GM19455 (cell line): ENCODE results near the gene RNF8.
"Not testable (repeated sequence)": the region's sequence is repeated elsewhere in the genome, so short reads cannot be mapped to it uniquely, and the experiment has no call there.

ENCODE experiments used
- ATAC-seq: cut with Tn5 transposase; IDR thresholded peaks from one replicate; pipeline ENCODE4 v1.9.1; 2021; ENCODE audit not compliant: unreplicated experiment

Gene RNF8

DNA sequence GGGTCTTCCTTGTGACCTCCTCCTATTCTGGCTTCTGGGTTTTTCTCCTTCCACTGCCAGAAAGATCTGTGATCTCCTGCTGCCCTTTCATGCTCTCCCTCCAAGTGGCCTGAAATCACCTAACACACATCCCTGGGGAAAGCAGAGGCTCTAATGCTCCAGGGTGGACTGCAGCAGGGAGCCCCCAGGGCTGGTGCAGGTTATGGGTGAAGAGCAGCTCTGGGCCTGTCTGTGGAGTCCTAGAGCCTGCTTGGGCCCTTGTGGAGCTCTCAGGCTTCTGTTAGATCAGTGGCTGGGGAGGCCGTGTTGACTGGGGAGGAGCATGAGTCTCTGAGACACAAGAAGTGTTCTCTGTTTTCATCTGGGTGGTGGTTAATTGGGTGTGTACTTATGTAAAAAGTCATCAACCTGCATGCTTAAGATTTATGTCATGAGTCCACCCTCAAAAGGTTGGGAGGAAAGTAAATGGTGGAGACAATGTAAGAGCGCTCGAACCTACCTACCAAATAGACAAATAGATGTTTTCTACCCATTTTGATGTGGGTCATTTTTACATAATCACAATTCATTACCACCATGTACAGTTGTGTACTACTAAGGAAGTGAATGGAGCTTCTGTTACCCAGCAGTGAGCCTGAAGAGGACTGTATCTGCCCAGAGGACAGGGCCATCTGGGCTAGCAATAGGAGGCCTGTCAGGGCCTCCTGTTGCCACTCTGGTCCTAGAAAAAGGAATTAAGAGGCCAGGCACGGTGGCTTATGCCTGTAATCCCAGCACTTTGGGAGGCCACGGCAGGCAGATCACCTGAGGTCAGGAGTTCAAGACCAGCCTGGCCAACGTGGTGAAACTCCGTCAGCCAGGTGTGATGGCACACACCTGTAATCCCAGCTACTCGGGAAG is 32.0 kb upstream of the RNF8 start:
- no peak for ATAC-seq

DNA sequence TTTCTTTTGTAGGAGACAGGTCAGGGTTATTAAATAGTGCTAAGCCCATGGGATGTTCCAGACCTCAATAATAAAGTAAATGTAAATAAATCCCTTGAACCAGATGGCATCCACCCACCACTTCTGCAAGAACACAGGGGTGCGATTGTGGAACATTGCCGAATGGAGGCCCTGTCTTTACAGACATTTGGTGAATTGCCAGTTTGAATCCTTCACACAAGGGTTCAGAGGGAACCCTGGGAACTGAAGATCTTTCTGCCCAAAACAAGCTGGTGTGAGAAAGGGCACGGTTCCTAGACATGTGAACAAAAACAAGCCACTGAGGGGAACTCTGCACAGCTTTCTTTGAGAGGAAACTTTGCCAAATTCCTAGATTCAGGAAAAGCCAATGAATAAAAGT is 30.2 kb upstream of the RNF8 start:
- ATAC-seq = no peak

DNA sequence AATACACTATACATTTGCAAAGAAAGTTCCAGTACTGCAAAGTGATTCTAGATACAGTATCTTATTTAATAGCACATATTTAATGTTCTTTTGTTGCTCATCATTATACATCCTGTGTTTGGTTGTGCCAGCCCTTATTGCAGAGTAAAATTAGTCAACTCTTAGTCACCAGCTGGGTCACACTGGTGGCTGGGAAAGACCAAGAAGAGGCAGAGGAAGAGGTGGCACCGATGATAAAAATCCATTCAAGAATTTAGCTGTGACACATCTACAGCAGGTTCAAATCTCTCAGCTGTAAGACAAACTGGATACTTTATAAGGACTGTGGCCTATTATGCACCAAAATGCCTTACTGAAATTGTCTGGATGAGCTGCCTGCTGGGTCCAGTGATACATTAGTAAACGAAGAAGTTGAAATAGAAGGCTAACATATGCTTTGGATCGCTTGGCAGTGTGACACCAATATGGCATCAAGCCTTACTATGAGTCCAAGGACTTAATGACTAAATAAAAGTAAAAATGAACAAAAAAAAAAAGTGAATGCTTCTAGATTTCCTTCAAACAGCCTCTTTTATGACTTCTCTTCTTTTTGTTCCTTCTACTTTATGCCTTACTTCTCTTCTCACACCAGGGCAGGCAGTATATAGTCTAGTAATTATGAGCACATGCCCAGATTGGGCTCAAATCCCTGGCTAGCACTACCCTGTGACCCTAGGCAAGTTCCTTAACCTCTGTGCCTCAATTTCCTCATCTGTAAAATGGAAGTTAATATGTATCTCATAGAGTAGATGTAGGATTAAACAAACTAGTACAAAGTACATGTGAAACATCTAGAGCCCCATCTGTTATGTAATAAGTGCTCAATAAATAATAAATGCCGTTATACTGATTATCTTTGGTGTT is 29.4 kb upstream of the RNF8 start:
- no peak for ATAC-seq

DNA sequence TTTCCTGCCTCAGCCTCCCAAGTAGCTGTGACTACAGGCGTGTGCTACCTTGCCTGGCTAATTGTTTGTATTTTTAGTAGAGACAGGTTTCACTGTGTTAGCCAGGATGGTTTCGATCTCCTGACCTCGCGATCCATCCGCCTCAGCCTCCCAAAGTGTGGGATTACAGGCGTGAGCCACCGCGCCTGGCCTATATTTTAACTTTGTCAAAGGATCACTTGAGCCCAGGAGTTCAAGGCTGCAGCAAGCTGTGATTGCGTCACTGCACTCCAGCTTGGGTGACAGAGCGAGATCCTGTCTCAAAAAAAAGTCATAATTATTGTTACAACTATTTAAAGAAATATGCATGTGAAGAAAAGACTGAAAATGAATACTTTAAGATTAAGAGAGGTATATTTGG is 23.4 kb upstream of the RNF8 start:
- not testable (repeated sequence) for ATAC-seq

DNA sequence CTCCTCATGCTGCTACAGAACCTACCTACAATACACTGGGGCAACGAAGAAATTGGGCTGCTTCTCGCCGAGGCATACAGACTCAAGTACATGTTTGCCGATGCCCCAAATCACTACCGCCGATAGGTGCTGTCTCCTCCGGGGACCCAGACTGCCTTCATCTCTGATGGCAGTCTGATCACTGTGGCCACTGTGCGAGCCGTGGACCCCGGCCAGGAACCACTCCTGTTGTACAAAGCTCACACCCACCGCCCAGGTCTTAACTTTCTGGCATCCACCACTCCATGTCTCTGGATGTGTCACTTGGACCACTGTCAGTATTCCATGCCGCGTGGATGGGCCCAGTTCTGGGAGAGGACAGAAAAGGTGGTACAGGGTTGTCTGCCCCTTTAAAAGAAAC is 22.7 kb upstream of the RNF8 start:
- no peak for ATAC-seq

DNA sequence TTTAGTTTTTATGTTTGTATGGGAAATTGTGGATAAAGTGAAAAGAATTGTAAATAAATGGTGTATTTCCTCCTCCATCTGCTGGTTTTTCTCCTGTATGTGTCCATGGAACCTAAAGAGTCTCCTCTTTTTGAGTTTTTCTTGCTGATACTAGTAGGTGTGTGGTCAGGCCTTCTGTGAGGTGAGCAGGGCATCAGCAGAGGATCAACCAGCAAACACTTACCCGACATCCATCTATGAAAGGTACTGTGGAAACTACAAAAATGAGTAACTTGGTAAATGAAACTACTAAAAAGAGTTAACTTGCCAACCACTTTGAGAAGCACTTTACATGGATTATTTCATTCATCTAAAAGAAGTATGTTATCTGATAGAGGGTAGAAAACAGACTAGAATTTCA is 20.9 kb upstream of the RNF8 start:
- ATAC-seq = no peak

DNA sequence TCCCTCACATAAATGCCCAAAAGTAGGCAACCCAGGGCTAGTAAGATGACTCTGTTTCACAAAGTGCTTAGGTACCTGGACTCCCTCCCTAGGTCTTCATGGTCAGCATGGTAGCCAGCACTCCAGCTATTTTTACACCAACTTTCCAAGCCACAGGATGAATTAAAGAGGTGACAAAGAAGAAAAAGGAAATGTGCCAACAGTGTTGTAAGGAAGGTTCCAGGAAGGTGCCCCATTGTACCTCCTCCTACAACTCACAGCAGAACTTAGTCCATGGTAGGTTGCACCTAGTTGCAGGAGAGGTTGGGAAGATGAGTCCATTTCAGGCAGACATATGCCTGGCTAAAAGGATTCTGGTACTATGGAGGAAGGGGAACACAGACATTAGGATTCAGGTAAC is 19.7 kb upstream of the RNF8 start:
- ATAC-seq = no peak

DNA sequence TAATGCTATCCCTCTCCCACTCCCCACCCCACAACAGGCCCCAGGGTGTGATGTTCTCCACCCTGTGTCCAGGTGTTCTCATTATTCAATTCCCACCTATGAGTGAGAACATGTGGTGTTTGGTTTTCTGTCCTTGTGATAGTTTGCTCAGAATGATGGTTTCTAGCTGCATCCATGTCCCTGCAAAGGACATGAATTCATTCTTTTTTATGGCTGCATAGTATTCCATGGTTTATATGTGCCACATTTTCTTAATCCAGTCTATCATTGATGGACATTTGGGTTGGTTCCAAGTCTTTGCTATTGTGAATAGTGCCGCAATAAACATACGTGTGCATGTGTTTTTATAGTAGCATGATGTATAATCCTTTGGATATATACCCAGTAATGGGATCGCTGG is 15.5 kb upstream of the RNF8 start:
- not testable (repeated sequence) for ATAC-seq

DNA sequence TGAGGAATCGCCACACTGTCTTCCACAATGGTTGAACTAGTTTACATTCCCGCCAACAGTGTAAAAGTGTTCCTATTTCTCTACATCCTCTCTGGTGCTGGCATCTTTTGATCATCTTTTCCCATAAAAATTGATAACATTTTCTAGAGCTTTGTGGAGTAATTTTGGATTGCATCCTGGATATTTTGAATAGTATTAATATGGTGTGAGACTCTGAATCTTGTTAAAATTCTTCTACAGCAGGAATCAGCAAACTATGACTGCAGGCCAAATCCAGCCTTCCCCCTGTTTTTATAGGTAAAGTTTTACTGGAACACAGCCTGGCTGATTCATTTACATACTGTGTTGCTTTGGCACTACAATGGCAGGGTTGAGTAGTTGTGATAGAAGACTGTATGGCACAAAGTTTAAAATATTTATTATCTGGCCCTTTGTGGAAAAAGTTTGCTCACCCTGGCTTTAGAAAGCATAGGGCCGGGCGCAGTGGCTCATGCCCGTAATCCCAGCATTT is 15.0 kb upstream of the RNF8 start:
- no peak for ATAC-seq

DNA sequence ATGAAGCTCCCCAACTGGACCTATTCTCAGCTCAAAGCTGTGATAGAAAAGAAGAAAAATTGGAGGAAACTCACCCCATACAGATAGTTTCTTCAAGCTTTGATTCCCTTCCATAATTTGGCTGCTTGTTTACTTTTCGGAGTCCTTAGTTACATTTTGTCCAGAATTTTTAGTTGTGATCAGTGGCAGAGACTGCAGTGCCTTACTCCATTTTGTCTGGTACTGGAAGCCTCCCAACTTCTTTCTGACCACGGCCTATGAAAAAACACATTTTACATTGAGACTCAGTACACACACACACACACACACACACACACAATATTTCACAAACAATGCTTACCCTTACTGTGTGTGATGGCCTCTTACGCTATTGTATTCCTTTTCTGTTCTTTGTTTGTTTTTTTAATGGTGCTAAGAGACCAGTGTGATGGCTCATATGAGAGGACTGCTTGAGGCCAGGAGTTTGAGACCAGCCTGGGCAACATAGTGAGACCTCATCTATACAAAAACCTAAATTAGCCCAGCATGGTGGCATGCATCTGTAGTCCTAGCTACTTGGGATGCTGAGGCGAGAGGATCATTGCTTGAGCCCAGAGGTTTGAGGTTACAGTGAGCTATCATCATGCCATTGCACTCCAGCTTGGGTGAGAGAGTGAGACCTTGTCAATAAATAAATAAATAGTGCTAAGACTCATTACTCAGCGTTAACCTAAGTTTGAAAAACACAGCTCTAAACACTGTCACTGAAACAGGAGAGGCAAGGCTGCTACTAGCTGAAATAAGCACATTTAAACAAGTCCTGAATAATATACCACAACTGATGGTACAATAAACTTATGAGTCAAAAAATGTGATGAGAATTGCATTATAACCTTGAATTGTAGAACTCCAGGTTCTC is 13.8 kb upstream of the RNF8 start:
- ATAC-seq = no peak

DNA sequence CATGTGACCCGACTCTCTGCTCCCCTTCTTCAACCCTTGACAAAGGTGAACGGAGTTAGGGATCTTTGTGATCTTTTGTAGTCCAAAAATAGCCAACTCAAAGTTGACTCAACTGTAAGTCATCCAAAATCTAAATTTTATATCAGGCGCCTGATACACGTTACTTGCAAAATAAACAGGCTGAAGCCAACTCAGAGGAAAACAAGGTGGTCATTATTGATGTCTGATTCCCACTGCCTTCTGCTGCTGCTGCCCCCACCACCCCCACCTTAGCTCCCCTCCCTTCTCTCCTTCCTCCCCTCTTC is 13.2 kb upstream of the RNF8 start:
- ATAC-seq = no peak

DNA sequence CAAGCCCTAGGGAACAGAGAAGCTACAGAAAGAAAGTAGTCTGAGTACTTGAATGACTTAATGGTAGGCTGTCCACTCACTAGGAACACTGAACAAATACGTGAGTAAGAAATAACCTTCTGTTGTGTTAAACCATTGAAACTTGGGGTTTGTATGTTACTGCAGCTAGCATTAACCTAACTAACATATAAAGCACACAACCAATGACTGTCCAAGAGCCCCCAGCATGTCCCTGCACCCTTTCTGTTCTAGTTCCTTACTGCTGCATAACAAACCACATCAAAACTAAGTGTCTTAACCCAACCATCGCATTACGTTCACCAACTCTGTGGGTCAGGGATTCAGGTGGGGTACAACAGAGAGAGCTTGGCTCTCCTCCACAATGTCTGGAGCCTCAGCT is 10.5 kb upstream of the RNF8 start:
- ATAC-seq = no peak

DNA sequence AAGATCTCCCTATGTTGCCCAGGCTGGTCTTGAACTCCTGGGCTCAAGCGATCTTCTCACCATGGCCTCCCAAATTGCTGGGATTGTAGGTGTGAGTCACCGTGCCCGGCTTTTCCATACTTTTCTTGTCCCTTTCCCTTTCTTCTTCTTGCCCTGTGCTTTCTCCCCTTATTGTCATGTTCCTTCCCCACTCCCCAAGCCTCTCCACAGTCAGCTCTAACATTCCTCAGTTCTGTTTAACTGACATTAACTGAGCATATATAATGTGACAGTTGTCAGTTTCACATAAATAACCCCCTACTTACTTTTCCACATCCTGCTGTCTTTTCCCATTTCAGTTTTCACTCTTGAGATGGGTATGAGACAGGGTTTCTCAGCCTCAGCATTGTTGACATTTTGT is 9.5 kb upstream of the RNF8 start:
- no peak for ATAC-seq

DNA sequence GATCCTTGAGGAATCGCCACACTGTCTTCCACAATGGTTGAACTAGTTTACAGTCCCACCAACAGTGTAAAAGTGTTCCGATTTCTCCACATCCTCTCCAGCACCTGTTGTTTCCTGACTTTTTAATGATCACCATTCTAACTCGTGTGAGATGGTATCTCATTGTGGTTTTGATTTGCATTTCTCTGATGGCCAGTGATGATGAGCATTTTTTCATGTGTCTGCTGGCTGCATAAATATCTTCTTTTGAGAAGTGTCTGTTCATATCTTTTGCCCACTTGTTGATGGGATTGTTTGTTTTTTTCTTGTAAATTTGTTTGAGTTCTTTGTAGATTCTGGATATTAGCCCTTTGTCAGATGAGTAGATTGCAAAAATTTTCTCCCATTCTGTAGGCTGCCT is 8.0 kb upstream of the RNF8 start:
- not testable (repeated sequence) for ATAC-seq

DNA sequence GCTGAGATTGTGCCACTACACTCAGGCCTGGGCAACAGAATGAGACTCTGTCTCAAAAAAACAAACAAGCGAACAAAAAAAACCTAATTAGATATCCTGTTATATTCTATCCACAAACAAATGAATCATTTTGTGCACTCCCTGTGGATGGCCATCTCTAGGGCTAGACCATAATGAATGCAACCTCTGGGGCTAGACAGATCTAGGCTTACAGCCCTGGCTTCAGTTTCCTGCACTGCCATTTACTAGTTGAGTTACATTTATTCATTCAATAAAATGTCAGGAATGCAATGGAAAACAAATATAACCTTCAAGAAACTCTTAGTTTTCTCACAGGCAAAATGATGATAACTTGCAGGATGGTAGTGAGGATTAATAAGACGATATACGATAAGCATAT is 6.6 kb upstream of the RNF8 start:
- ATAC-seq = no peak

DNA sequence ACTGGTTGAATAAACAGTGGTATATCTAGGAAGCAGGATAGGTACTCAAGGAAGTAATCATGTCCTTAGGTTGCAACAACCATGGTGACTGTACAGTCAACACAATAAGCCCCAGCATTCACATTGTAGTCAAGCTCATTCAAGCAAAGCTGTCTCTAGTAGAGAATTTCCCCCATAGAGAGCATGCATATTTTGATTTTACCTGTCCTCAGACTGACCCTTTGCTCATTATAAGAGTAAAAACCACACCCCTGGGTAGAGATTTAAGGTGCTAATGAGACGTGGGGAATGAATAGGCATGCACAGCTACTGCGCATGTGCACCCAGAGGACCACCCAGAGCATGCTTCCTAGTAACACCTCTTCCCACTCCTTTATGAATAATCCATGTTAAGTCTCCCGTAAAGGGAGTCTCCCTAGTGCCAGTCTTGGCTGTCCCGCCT is 6.1 kb upstream of the RNF8 start:
- no peak for ATAC-seq

DNA sequence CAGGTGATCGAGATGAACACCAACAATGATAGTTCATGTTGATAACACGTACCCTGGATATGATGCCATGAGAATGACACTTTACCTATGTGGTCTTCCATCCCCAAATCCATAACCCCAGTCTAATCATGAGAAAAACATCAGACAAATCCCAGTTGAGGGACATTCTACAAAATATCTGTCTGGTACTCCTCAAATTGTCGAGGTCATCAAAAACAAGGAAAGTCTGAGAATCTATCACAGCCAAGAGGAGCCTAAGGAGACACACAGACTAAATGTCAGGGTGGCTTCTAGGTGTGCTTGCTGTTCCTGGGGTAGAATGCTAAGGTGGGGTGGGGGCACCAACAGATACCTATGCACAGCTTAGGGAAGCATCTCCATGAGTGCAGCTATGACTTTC is 2.8 kb upstream of the RNF8 start:
- ATAC-seq = no peak

DNA sequence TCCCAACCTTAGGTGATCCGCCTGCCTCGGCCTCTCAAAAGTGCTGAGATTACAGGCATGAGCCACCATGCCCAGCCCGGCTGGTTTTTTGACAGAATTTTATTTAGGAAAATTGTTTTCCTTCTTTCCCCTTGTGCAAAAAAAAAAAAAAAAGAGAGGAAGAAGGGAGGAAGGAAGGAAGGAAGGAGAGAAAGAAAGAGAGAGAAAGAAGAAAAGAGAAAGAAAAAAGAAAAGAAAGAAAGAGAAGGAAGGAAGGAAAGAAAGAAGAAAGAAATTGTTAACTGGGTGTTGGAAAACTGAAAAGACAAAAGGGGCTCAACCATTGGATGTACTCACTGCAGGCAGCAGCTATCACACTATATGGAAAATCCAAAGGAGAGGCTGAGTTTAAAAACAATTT is 1.4 kb upstream of the RNF8 start:
- ATAC-seq = no peak

DNA sequence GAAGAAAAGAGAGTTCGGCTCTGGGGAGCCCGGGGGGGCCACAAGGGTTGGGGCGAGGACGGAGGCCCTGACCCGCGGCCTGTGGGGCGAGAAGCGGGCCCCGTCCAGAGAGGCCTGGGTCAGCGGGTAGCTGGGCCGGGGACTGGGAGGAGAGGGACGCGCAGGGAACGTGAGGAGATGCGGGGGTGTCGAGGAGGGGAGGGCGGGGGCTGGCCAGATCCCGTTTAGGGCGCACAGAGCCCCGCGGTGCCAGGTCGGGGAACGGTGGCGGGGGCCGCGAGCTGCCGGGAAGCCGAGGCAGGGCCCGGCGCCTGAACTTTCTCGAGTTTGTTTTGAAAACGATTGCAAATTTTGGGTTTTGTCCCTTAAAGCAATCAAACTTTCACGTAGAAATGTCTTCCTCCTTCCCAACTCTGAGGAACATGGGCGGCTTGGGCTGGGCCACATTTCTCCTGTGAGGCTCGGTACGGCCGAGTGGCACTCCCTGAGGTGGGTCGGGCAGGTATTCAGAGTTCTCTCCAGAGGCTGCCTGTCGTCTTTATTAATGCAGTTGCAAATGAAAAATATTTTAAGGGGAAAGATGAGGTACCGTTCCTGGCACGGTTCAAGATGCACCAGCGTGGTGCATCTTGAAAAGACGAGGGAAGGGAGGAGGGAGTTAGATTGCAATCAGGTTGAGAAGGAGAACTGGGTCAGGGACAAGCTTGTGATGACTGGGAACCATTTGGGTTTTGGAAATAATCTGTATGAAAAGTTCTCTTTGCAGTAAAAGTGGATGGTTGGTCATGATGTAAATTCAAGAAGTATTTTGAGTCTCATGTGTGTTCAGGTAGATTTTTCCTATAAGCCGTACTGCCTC is 972 bp downstream of the RNF8 start:
- ATAC-seq = no peak

DNA sequence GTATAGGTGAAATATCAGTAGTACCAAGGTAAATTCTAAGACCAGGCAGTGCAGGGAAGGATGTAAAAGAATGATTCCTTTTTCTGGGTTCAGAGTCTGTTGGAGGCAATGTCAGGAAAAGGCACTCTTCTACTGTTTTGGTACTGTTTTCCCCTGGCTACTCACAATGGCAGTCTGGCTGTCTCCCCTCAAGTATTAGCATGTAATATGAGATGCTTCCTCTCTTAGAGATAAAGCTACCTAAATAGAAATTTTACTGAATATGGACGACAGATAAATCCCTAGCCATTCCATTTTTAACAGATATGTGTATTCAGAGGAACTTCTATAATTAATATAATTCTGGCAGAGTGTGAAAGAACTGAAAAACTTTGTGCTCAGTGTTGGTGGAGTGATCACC is 3.5 kb downstream of the RNF8 start:
- no peak for ATAC-seq
